PC-9 (cell line): Measurements from ENCODE around the gene ADAMTS2.

Source experiments
- CTCF ChIP-seq: fragments of 200-600 bp; sonication (generic); conservative IDR thresholded peaks from 2 replicates; pipeline ENCODE4 v1.6.1; 2017; ENCODE audit warnings: mixed run types, antibody characterized with exemption, mild to moderate bottlenecking, moderate library complexity
- EZH2 ChIP-seq: fragments of 200-600 bp; sonication (generic); IDR thresholded peaks from 2 replicates; pipeline ENCODE4 v1.8.0; 2017; ENCODE audit warnings: antibody characterized with exemption, low read depth

- TF ChIP-seq CTCF: no peak
- TF ChIP-seq EZH2: no peak
Measured at GRCh38 chr5:179126506-179126991, 218.7 kb downstream of the ADAMTS2 start.
